ENCODE data around the gene SHLD1. TPM values are rescaled to one million over a fixed set of nuclear protein-coding genes. Genes with fewer than 3 reads are reported as not detected.
"Not testable (repeated sequence)": the region's sequence is repeated elsewhere in the genome, so short reads cannot be mapped to it uniquely, and the experiment has no call there.

The SHLD1 gene
- total RNA-seq, 1 experiment from 2014 or later: 5.9 TPM

GRCh38 chr20:5735845-5736510, 14.2 kb upstream of the SHLD1 start:
- no peaks in the 10 kb centered on the region for H3K9me2 ChIP-seq (ENCODE audit: insufficient read depth)
- H3K79me2 ChIP-seq (ENCODE audit: low read depth): no peaks in the 10 kb centered on the region
- H3K4me2 ChIP-seq: no peak overlapping the region
- no peaks in the 10 kb centered on the region for H3K36me3 ChIP-seq (ENCODE audit: low read depth)
- H4K20me1 ChIP-seq (ENCODE audit: insufficient read depth): no peaks in the 10 kb centered on the region
- no peak overlapping the region for H2AFZ ChIP-seq
- DNase-seq: no peak
- H3K27me3 ChIP-seq (ENCODE audit: insufficient read depth, low read depth): no peaks in the 10 kb centered on the region
- no peak overlapping the region for H3K4me3 ChIP-seq
- no peak for TF ChIP-seq EZH2 (IDR thresholded peaks at IDR 0.05; ENCODE audit: low read depth)
- no peak for TF ChIP-seq CTCF (conservative IDR thresholded peaks at IDR 0.05)
- H3K4me1 ChIP-seq (replicated peaks; ENCODE audit: insufficient read depth): peaks cover 6% of the 10 kb centered on the region; the same call in 1 of the 2 replicates
- no peaks in the 10 kb centered on the region for H3F3A ChIP-seq (ENCODE audit: insufficient read depth, low read depth)
- BruUV-seq (replicated peaks): no TSS peak
- ChIA-PET CTCF (no interaction called here), POLR2A (ENCODE audit: unreplicated experiment) (no interaction called here)
- intact Hi-C loops (cut with micrococcal nuclease; ENCODE audit: unreplicated experiment): no loop called here
- no peak overlapping the region for H3K27ac ChIP-seq
- no peaks in the 10 kb centered on the region for H3K9me3 ChIP-seq (ENCODE audit: insufficient read depth, low read depth)

- no peaks in the 10 kb centered on the region for H3F3A ChIP-seq (ENCODE audit: insufficient read depth, low read depth)
- TF ChIP-seq EZH2 (IDR thresholded peaks at IDR 0.05; ENCODE audit: low read depth): no peak
- TF ChIP-seq CTCF (conservative IDR thresholded peaks at IDR 0.05): no peak
- H3K27me3 ChIP-seq (ENCODE audit: insufficient read depth, low read depth): no peaks in the 10 kb centered on the region
- no peak for DNase-seq
- H3K79me2 ChIP-seq (ENCODE audit: low read depth): no peaks in the 10 kb centered on the region
- H3K4me2 ChIP-seq: no peak overlapping the region
- no peaks in the 10 kb centered on the region for H3K9me2 ChIP-seq (ENCODE audit: insufficient read depth)
- H3K4me3 ChIP-seq: no peak overlapping the region
- H3K36me3 ChIP-seq (ENCODE audit: low read depth): no peaks in the 10 kb centered on the region
- no peaks in the 10 kb centered on the region for H3K9me3 ChIP-seq (ENCODE audit: insufficient read depth, low read depth)
- H3K4me1 ChIP-seq (replicated peaks; ENCODE audit: insufficient read depth): peaks cover 6% of the 10 kb centered on the region; the same call in 1 of the 2 replicates
- H3K27ac ChIP-seq: no peak overlapping the region
- no TSS peak for BruUV-seq (replicated peaks)
- H4K20me1 ChIP-seq (ENCODE audit: insufficient read depth): no peaks in the 10 kb centered on the region
- no peak overlapping the region for H2AFZ ChIP-seq
- POLR2A ChIA-PET (ENCODE audit: unreplicated experiment): no interaction called here
- CTCF ChIA-PET: no interaction called here
- intact Hi-C loops (cut with micrococcal nuclease; ENCODE audit: unreplicated experiment): no loop called here
Measured at GRCh38 chr20:5737619-5737953, 12.6 kb upstream of the SHLD1 start.

- Histone ChIP-seq H3K27ac (no peak overlapping the region), H3K9me2 (ENCODE audit: insufficient read depth) (no peaks in the 10 kb centered on the region), H3F3A (ENCODE audit: insufficient read depth, low read depth) (no peaks in the 10 kb centered on the region), H3K79me2 (ENCODE audit: low read depth) (no peaks in the 10 kb centered on the region), H3K4me2 (no peak overlapping the region), H3K4me1 (replicated peaks; ENCODE audit: insufficient read depth) (peaks cover 6% of the 10 kb centered on the region; the same call in 1 of the 2 replicates), H2AFZ (no peak overlapping the region), H4K20me1 (ENCODE audit: insufficient read depth) (no peaks in the 10 kb centered on the region), H3K4me3 (no peak overlapping the region), H3K27me3 (ENCODE audit: insufficient read depth, low read depth) (no peaks in the 10 kb centered on the region), H3K9me3 (ENCODE audit: insufficient read depth, low read depth) (no peaks in the 10 kb centered on the region), H3K36me3 (ENCODE audit: low read depth) (no peaks in the 10 kb centered on the region)
- intact Hi-C loops (cut with micrococcal nuclease; ENCODE audit: unreplicated experiment): no loop called here
- TF ChIP-seq EZH2 (IDR thresholded peaks at IDR 0.05; ENCODE audit: low read depth): no peak
- no peak for TF ChIP-seq CTCF (conservative IDR thresholded peaks at IDR 0.05)
- no peak for DNase-seq
- CTCF ChIA-PET: no interaction called here
- BruUV-seq (replicated peaks): no TSS peak
- POLR2A ChIA-PET (ENCODE audit: unreplicated experiment): no interaction called here
Measured at GRCh38 chr20:5737966-5738365, 12.2 kb upstream of the SHLD1 start.

GRCh38 chr20:5740643-5741042, 9.6 kb upstream of the SHLD1 start:
- POLR2A ChIA-PET (ENCODE audit: unreplicated experiment); H3K4me1 ChIP-seq (replicated peaks; ENCODE audit: insufficient read depth); BruUV-seq (replicated peaks); DNase-seq; H3F3A ChIP-seq (ENCODE audit: insufficient read depth, low read depth); H2AFZ ChIP-seq; H3K79me2 ChIP-seq (ENCODE audit: low read depth); H3K9me2 ChIP-seq (ENCODE audit: insufficient read depth); H3K4me2 ChIP-seq; H4K20me1 ChIP-seq (ENCODE audit: insufficient read depth); H3K4me3 ChIP-seq; H3K36me3 ChIP-seq (ENCODE audit: low read depth); intact Hi-C loops (cut with micrococcal nuclease; ENCODE audit: unreplicated experiment); H3K9me3 ChIP-seq (ENCODE audit: insufficient read depth, low read depth); H3K27me3 ChIP-seq (ENCODE audit: insufficient read depth, low read depth); H3K27ac ChIP-seq: not testable (repeated sequence)
- CTCF ChIA-PET: interaction anchor here (0.7 kb wide), 1 partner anchor 131 kb away, joined by 4 read pairs; no protein-coding TSS in a partner anchor

Measured in PC-9 (cell line).